H1 (cell line): ENCODE results near the gene ZMIZ1. TPM values are rescaled to one million over a fixed set of nuclear protein-coding genes. Genes with fewer than 3 reads are reported as not detected.

Experiments used
- CHD7 ChIP-seq: fragments of 300-600 bp; sonication (generic); IDR thresholded peaks from 2 replicates; pipeline ENCODE4 v1.7.1; 2012; ENCODE audit warnings: low read length, moderate library complexity, mild to moderate bottlenecking, inconsistent platforms; ENCODE audit not compliant: insufficient replicate concordance
- CREB1 ChIP-seq: IDR thresholded peaks from 2 replicates; pipeline ENCODE4 v1.6.1; 2012; ENCODE audit warnings: inconsistent platforms
- EZH2 ChIP-seq: fragments of 200-600 bp; sonication (generic); IDR thresholded peaks from 2 replicates; pipeline ENCODE4 v1.7.1; 2012; ENCODE audit warnings: low read depth, mild to moderate bottlenecking, moderate library complexity, low read length, inconsistent platforms; ENCODE audit not compliant: severe bottlenecking
- HDAC6 ChIP-seq: IDR thresholded peaks from one replicate; pipeline ENCODE4 v1.7.1; 2012; ENCODE audit warnings: low read depth, mild to moderate bottlenecking, inconsistent platforms, low read length, moderate library complexity
- polyA plus RNA-seq, 7 experiments: library from polyadenylated mRNA; depleted of rRNA in 3 of 7; stranded (reverse) in 5 of 7; unstranded in 2 of 7; fragments of >200 nt in 5 of 7; fragments of 200-250 nt in 2 of 7; gene quantifications; 1 replicate in 5 of 7; 2 replicates in 1 of 7; 4 replicates in 1 of 7; pipeline versions ENCODE4 v1.2.1 to v1.2.3, GENCODE V29; 2011 to 2013; ENCODE audit warnings: missing spikeins in 2 of 7, mixed read lengths in 2 of 7
- total RNA-seq: library from RNA; stranded (reverse); fragmentation: NEBNext Ultra II Directional; extraction: Animal tissue kit (Norgen Biotek cat#: 25700); gene quantifications from 2 replicates; pipeline ENCODE4 v1.2.1, GENCODE V29; 2021

The ZMIZ1 gene
- total and polyA plus RNA-seq, 2 of the 8 experiments (the other 6 are each of a cell fraction or from before 2014, with no cell fraction given): 8.1 to 28.0 TPM

- TF ChIP-seq CHD7 (no peak), CREB1 (no peak), EZH2 (no peak), HDAC6 (no peak)
Observed at GRCh38 chr10:79044036-79044632, 24.6 kb upstream of the ZMIZ1 start (continued).
